GM12878 (cell line): ENCODE measurements around the gene NGF.

ENCODE experiments used
- CTCF ChIP-seq, 3 experiments: IDR thresholded peaks in 2 of 3; conservative IDR thresholded peaks in 1 of 3; 2 replicates each; pipeline ENCODE4 v1.5.1; 2011; ENCODE audit warnings: low read depth in 3 of 3, low read length in 3 of 3, mild to moderate bottlenecking in 3 of 3, control low read depth in 2 of 3, moderate library complexity in 2 of 3, inconsistent platforms in 1 of 3, mixed read lengths in 1 of 3; ENCODE audit not compliant: control insufficient read depth in 2 of 3, insufficient read depth in 1 of 3; ENCODE audit errors: extremely low read depth in 1 of 3
- CUX1 ChIP-seq: IDR thresholded peaks from 2 replicates; pipeline ENCODE4 v1.6.1; 2012; ENCODE audit warnings: improper control_type of control experiment, low read depth, low read length; ENCODE audit not compliant: insufficient replicate concordance
- EGR1 ChIP-seq, 2 experiments: IDR thresholded peaks; 1 replicate in 1 of 2; 2 replicates in 1 of 2; pipeline ENCODE4 v1.6.1; 2011 to 2012; ENCODE audit warnings: low read depth in 2 of 2, low read length in 2 of 2, borderline replicate concordance in 1 of 2, mild to moderate bottlenecking in 1 of 2, moderate library complexity in 1 of 2
- ETV6 ChIP-seq, 2 experiments: fragments of 450-650 bp in 1 of 2; IDR thresholded peaks in 1 of 2; conservative IDR thresholded peaks in 1 of 2; 2 replicates each; pipeline ENCODE4 v1.6.1; 2014; ENCODE audit warnings: antibody characterized with exemption in 1 of 2, borderline replicate concordance in 1 of 2, low read depth in 1 of 2, mild to moderate bottlenecking in 1 of 2, moderate library complexity in 1 of 2
- HDAC2 ChIP-seq: fragments of 200-600 bp; sonication (generic); IDR thresholded peaks from 2 replicates; pipeline ENCODE4 v1.6.1; 2017
- PBX3 ChIP-seq: IDR thresholded peaks from 2 replicates; pipeline ENCODE4 v1.6.1; 2011; ENCODE audit warnings: mild to moderate bottlenecking, low read depth, low read length, moderate library complexity; ENCODE audit not compliant: insufficient replicate concordance
- RFX5 ChIP-seq: IDR thresholded peaks from 2 replicates; pipeline ENCODE4 v1.6.1; 2011; ENCODE audit warnings: low read depth, low read length, improper control_type of control experiment
- SMC3 ChIP-seq: IDR thresholded peaks from 2 replicates; pipeline ENCODE4 v1.6.1; 2011; ENCODE audit warnings: low read length, improper control_type of control experiment, borderline replicate concordance
- YBX1 ChIP-seq: fragments of 450-650 bp; IDR thresholded peaks from 2 replicates; pipeline ENCODE4 v1.6.1; 2016; ENCODE audit warnings: antibody characterized with exemption
- YY1 ChIP-seq: IDR thresholded peaks from 2 replicates; pipeline ENCODE4 v1.6.1; 2011; ENCODE audit warnings: low read depth, mild to moderate bottlenecking, low read length
- TF ChIP-seq, protein P1 (sequence below): fragments of 450-650 bp; IDR thresholded peaks from 2 replicates; pipeline ENCODE4 v1.6.1; 2017; ENCODE audit warnings: antibody characterized with exemption, mild to moderate bottlenecking, moderate library complexity

DNA sequence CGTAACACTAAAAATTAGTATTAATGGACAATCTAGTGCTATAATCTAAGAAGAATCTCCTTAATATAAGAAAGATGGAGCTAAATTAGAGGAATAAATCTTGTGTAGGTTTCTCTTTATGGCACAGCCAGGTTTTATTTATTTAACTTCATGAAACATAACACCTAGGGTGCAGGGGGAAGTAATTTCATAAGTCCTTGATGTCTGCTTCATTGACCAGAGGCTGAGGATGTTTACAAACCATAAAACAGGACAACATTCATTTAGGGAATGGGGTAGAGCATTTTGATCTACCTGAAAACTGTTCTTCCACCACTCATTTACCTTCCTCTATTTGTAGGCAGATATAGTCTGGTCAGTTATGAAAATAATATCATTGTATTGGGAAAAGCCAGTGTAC lies 95.5 kb downstream of the NGF start:
- TF ChIP-seq HDAC2: no peak
- TF ChIP-seq CTCF (IDR thresholded peaks at IDR 0.05 in 2 of 3, conservative IDR thresholded peaks at IDR 0.05 in 1 of 3; ENCODE audit: control insufficient read depth in 2 of 3, extremely low read depth in 1 of 3, insufficient read depth in 1 of 3, low read depth in 3 of 3, low read length in 3 of 3): no peak
- no peak for TF ChIP-seq RFX5
- TF ChIP-seq PBX3: no peak
- no peak for TF ChIP-seq CUX1
- TF ChIP-seq SMC3: no peak
- TF ChIP-seq, protein P1, sequence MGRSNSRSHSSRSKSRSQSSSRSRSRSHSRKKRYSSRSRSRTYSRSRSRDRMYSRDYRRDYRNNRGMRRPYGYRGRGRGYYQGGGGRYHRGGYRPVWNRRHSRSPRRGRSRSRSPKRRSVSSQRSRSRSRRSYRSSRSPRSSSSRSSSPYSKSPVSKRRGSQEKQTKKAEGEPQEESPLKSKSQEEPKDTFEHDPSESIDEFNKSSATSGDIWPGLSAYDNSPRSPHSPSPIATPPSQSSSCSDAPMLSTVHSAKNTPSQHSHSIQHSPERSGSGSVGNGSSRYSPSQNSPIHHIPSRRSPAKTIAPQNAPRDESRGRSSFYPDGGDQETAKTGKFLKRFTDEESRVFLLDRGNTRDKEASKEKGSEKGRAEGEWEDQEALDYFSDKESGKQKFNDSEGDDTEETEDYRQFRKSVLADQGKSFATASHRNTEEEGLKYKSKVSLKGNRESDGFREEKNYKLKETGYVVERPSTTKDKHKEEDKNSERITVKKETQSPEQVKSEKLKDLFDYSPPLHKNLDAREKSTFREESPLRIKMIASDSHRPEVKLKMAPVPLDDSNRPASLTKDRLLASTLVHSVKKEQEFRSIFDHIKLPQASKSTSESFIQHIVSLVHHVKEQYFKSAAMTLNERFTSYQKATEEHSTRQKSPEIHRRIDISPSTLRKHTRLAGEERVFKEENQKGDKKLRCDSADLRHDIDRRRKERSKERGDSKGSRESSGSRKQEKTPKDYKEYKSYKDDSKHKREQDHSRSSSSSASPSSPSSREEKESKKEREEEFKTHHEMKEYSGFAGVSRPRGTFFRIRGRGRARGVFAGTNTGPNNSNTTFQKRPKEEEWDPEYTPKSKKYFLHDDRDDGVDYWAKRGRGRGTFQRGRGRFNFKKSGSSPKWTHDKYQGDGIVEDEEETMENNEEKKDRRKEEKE: no peak
- no peak for TF ChIP-seq EGR1 (IDR thresholded peaks at IDR 0.05; ENCODE audit: borderline replicate concordance in 1 of 2, low read depth in 2 of 2, low read length in 2 of 2)
- no peak for TF ChIP-seq ETV6 (conservative IDR thresholded peaks at IDR 0.05 in 1 of 2, IDR thresholded peaks at IDR 0.05 in 1 of 2; ENCODE audit: borderline replicate concordance in 1 of 2, low read depth in 1 of 2)
- no peak for TF ChIP-seq YBX1
- TF ChIP-seq YY1: no peak
